Neural progenitor cell (in vitro differentiated cells): ENCODE data around the gene FOXO6.

Experiments
- EZH2 ChIP-seq: fragments of 200-600 bp; sonication (generic); IDR thresholded peaks from 2 replicates; pipeline ENCODE4 v1.6.1; 2017; ENCODE audit warnings: antibody characterized with exemption, mild to moderate bottlenecking, moderate library complexity
- TF ChIP-seq, protein P1 (sequence below): fragments of 200-600 bp; sonication (generic); IDR thresholded peaks from 2 replicates; pipeline ENCODE4 v1.5.1; 2017; ENCODE audit warnings: antibody characterized with exemption, mild to moderate bottlenecking

DNA sequence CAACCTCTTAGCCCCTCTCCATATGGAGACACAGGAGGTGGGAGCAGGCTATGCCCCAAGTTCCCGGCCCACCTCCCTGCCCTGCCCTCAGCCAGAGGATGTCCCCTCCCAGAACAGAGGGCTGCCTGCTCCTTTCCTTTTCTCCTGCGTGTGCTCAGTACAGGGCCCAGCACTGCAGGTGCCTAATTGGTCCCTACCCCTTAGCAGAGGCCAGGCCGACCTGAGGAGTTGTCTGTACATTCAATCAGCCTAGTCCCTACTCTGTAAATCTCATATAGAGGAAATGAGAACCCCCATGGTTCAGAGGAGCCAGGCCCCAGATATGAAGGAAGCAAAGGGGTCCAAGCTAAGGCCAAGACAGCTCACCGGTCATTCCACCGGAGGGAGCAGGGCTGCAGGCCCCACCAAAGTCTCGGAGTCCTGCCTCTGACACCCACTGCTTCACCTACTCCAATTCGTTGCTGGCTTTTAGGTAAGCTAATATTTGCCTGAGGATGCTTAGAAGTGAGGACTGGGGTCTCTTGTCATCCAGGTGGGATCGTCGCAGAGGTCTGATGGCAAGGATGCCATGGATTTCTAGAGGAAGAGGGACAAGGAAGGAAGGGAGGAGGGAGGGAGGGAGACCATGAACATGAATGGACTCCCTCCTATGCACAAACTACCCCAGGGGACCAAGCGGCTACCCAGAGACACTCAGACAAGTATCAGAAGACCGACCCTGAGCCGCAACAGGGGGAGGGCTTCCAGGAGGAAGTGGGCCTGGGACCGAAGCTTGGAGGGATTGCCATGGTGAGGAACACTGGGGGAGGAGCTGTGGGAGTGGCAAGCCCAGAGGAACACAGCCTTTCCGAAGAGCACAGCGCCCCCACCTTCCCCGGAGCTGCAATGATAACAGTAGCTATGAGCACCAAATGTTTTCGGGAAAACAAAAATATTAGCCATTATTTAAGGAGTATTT, 30.4 kb upstream of the FOXO6 start:
- TF ChIP-seq, protein P1, sequence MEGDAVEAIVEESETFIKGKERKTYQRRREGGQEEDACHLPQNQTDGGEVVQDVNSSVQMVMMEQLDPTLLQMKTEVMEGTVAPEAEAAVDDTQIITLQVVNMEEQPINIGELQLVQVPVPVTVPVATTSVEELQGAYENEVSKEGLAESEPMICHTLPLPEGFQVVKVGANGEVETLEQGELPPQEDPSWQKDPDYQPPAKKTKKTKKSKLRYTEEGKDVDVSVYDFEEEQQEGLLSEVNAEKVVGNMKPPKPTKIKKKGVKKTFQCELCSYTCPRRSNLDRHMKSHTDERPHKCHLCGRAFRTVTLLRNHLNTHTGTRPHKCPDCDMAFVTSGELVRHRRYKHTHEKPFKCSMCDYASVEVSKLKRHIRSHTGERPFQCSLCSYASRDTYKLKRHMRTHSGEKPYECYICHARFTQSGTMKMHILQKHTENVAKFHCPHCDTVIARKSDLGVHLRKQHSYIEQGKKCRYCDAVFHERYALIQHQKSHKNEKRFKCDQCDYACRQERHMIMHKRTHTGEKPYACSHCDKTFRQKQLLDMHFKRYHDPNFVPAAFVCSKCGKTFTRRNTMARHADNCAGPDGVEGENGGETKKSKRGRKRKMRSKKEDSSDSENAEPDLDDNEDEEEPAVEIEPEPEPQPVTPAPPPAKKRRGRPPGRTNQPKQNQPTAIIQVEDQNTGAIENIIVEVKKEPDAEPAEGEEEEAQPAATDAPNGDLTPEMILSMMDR: peak; percentile 57
- TF ChIP-seq EZH2: no peak
